Esophagus muscularis mucosa (tissue), 4 donors: ENCODE measurements around the gene KDM6A.

Experiments used
- CTCF ChIP-seq, 3 experiments: fragments of 200-600 bp in 2 of 3; fragments of 450-650 bp in 1 of 3; sonication (generic) in 2 of 3; IDR thresholded peaks; one replicate each; pipeline ENCODE4 v1.5.1; 2017 to 2019; ENCODE audit warnings: antibody characterized with exemption in 3 of 3, mild to moderate bottlenecking in 2 of 3, moderate library complexity in 1 of 3
- EP300 ChIP-seq: sonication (generic); formaldehyde crosslinking; IDR thresholded peaks from one replicate; pipeline ENCODE4 v1.6.1; 2017; ENCODE audit warnings: antibody characterized with exemption
- POLR2A ChIP-seq: fragments of 450-650 bp; IDR thresholded peaks from one replicate; pipeline ENCODE4 v1.6.1; 2017; ENCODE audit warnings: antibody characterized with exemption, moderate library complexity, mild to moderate bottlenecking, low read depth

- TF ChIP-seq POLR2A: no peak
- TF ChIP-seq EP300: no peak
- no peak for TF ChIP-seq CTCF (IDR thresholded peaks at IDR 0.05)
Observed at GRCh38 chrX:44935172-44935571, 62.2 kb downstream of the KDM6A start.
